Activated T-cell treated with anti-CD3 and anti-CD28 coated beads, Interleukin-2, amount 50 U/mL, for 1 hour (primary cell): Measurements from ENCODE around the gene PCK1.
"Not testable (repeated sequence)": the region's sequence is repeated elsewhere in the genome, so short reads cannot be mapped to it uniquely, and the experiment has no call there.

ENCODE experiments used
- DNase-seq: peaks from one replicate; pipeline ENCODE4 v3.0.0-alpha.2; 2020

The PCK1 gene

DNA sequence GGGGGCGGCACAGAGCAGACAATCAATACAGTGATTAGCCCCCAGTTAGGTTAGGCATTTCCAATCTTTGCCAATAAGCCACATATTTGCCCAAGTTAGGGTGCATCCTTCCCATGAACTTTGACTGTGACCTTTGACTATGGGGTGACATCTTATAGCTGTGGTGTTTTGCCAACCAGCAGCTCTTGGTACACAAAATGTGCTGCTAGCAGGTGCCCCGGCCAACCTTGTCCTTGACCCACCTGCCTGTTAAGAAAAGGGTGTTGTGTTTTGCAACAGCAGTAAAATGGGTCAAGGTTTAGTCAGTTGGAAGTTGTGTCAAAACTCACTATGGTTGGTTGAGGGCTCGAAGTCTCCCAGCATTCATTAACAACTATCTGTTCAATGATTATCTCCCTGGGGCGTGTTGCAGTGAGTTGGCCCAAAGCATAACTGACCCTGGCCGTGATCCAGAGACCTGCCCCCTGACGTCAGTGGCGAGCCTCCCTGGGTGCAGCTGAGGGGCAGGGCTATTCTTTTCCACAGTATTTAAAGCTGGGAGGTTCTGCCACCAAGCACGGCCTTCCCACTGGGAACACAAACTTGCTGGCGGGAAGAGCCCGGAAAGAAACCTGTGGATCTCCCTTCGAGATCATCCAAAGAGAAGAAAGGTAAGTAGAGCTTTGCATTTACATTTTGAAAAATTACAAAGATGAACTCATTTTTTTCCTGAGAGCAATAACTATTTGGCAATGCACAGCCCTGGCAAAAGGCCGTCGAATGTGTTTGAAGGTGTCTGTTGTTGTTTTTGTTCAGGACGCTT lies at the start of gene PCK1:
Gene PCK1 (plus strand): TSS at position 557 of the 802 bp plus-strand sequence. CDS start 302 bp downstream, outside the sequence.
- DNase-seq: no peak

DNA sequence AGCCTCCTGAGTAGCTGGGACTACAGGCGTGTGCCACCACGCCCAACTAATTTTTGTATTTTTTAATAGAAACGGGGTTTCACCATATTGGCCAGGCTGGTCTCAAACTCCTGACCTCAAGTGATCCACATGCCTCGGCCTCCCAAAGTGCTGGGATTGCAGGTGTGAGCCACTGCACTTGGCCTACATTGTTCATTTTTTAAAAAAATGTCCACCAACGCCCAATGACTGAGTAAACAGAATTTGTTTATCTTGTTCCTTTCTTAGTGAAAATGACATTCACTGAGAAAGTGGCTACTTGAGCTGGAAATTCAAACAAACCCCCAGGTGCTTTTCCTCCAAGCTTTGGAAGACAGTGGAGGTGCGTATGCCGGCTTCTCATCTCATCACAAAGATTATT lies 49.2 kb upstream of the PCK1 start:
- not testable (repeated sequence) for DNase-seq

DNA sequence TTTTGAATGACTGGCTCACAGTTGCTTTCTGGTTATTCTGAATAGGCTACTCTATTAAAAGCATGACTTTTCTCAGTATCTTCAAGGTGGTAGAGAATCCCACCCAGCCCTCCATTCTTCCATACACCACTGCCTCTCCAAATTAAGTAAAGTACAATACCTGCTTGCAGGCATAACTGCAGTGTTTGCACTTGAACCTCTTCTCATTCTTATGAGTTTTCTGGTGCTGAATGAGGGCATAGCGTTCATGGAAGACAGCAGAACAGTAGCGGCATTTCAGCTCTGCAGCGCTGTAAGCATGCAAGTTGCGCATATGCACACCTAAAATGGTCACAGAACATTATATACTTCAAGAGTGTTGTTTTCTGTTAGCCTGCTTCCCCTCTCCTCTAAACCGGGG lies 48.5 kb upstream of the PCK1 start:
- DNase-seq: no peak

DNA sequence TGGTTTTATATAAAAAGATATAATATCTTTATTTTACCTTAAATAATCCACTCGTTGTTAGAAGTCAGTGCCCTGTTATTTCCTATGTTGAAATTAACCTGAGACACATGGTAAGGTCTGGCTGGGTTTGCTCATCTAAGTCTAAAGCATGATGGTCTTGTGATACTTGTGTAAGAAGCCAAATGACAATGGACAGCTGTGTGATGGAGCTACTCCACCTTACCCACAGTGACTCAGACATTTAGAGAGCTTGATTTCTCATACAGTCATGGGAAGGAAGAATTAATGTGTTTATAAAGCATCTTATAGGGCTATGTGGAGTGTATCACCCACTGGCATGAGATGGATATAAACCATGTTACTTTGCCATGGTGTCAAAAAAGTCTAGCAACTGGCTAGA lies 47.7 kb upstream of the PCK1 start:
- no peak for DNase-seq

DNA sequence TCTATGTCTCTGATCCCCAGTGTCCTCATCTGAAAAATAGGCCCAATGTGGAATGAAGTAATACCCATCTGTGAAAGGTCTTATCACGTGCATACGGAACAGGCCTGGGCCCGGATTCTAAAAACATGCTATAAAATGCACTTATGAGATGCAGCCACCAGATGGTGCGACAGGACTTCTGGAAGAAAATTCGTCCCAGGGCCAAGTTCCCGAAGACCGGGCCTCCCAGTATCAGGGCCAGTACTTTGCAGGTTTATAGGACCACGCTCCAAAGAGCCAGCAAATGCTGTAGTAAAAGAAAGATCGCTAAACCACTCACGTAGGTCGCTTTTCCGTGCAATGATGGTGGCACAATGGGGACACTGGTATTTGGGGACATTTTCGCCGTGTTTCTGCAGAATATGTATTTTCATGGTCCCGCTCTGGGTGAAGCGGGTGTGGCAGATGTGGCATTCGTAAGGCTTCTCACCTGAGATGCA lies 46.6 kb upstream of the PCK1 start:
- DNase-seq: peak; percentile 30

DNA sequence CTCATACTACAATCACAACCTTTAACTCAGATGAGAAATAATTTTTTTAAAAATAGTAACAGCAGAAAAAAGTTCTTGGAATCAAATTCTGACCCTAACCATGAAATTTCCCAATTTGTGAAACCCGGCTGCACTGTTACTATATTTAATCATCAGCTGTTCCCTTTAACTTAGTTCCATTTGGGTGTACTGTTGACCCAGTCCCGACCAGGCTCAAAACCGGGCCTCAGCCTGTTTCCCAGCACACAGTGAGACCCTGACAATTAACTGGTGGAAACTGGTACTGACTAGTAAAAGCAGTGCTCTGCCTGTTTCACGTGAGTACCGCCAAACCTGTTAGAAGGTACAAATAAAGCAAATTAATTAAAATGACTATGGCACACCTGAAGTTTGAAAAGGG lies 43.0 kb upstream of the PCK1 start:
- no peak for DNase-seq

DNA sequence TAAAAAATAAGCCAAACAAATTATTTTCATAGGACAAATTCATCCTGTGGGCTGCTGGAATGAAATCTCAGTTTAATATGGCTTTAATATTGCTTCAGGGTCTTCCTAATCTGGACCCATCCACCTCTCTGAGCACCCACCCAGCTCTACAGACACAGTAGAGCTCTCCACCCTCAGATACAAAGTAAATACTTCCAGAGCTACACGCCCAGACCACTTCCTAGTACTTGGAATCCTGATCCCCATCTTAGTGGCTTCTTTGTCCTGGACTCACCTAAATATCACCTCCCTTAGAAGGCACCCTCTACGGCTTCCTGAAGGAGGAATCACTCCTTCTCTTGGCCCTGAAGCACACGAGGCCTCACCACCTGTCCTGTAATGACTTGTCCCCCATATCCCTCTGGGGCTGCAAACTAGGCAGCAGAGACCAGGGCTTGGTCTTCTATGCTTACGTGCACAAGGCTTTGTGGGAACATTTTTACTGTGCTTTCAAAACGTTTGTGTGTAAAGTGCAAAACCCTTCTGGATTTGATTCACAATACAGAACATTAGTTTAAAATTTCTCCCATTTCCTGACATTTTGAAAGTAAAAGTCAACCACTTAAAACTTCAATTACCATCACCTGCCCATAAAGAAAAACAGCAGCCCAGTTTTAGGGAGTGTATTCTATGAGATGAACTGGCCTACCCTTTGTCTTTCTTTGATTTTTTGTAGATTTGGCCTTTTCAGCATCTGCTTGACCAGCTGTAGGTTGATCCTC lies 38.4 kb upstream of the PCK1 start:
- no peak for DNase-seq

DNA sequence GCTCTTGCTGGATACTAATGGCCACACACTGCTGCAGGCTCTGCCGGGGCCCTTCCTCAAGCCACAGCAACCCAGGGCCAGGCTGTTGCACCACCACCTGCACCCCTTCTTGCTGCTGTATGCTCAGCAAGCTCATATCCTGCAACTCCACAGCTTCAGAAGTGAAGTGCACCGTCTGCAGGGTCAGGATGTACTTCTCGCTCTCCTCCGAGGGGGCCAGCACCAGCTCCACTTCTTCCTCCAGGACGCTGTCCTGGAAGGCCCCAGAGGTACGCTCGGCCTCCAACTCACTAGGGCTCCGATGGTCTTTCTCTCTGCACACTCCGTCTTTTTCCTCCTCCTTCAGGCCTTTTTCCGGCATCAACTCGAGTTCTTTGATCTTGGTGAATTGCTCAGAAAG lies 37.1 kb upstream of the PCK1 start:
- no peak for DNase-seq

DNA sequence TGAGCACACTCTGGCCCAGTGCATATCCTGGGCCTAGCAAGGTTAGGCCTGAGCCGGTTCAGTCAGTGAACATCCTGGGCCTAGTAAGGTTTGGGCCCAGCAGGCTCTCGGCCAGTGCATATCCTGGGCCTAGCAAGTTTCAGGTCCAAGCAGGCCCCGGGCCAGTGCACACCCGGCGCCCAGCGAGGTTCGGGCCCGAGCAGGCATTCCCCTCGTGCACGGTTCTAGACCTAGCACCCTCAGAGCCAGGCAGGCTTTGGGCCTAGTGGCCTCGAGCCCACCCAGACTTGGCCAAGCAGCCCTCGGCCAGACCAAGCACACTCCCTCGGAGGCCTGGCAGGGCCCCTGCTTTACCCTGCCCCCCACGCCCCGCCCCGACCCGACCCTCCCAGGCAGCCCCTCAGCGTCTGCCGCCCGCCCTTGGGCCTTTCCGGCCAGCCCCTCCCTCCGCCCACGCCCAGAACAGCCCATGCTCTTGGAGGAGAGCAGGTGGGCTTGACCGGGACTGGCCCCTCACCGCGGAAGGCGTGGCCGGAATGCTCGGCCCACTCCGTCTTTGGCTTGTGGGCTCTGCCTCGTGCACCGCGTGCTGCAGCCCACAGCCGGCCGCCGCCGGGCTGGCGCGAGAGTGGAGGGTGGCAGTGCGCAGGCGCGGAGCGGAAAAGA lies 36.3 kb upstream of the PCK1 start, which contains the start of gene CTCFL:
Gene CTCFL (minus strand): TSS at position 630 of the 666 bp plus-strand sequence. CDS start 935 bp downstream, outside the sequence.
- DNase-seq: no peak

DNA sequence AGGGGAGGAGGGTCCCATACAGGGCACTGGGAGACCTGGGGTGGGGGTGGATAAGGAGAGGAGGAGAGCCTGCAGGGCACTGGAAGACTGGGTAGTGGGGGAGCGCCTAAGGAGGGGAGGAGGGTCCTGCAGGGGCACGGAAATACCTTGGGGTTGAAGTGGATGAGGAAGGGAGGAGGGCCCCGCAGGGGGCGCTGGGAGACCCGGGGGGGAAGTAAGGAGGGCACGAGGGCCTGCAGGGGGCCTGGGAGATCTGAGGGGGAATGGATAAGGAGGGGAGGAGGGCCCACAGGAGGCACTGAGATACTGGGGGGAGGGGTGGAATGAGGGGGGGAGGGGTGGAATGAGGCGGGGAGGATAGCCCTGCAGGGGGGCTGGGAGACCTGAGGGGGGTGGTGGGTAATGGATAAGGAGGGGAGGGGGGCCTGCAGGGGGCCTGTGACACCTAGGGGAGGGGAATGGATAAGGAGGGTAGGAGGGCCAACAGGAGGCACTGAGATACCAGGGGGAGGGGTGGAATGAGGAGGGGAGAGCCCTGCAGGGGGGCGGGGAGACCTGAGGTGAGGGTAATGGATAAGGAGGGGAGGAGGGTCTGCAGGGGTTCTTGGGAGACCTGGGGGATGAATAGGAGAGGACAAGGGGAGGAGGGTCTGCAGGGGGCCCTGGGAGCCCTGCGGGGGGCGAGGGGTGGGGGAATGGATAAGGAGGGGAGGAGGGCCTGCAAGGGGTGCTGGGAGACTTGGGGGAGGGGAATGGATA lies 35.4 kb upstream of the PCK1 start:
- no peak for DNase-seq

DNA sequence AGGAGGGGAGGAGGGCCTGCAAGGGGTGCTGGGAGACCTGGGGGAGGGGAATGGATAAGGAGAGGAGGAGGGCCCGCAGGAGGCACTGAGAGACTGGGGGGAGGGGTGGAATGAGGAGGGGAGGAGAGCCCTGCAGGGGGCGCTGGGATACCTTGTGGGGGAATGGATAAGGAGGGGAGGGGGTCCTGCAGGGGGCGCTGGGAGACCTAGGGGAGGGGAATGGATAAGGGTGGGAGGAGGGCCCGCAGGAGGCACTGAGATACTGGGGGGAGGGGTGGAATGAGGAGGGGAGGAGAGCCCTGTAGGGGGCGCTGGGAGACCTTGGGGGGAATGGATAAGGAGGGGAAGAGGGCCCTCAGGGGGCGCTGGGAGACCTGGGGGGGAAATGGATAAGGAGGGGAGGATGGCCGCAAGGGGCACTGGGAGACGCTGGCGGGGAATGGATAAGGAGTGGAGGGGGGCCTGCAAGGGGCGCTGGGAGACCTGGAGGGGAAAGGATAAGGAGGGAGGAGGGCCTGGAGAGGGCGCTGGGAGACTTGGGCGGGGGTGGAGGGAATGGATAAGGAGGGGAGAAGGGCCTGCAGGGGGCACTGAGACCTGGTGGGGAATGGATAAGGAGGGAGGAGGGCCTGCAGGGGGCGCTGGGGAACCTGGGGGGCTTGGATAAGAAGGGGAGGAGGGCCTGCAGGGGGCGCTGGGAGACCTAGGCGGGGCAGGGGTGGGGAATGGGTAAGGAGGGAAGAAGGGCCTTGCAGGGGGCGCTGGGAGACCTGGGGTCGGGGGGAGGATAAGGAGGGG lies 34.6 kb upstream of the PCK1 start:
- no peak for DNase-seq

DNA sequence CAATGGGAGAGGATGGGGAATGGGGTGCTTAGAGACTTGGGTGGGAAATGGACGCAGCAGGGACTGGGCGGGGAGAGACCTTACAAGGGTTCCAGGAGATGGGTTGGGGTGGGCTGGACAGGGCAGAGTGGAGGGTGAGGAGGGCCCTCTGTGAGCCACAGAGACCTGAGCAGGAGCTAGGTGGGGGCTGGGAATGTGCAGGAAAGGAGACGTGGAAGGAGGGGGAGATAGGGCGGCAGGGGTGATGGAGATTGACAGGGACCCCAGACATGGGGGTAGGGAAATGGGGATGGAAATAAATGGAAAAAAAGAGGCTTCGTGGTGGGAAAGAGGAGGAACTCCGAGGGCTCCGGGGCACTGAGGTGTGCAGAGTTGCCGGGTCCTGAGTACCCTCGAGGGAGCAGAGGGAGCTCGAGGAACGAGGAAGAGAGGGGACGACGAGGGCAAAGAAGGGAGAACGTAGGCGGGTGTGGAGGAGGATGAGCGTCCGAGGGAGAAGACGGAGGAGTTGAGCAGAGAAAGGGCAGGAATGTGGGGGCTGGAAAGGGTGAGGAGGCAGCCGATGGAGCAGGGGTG lies 33.9 kb upstream of the PCK1 start:
- no peak for DNase-seq

DNA sequence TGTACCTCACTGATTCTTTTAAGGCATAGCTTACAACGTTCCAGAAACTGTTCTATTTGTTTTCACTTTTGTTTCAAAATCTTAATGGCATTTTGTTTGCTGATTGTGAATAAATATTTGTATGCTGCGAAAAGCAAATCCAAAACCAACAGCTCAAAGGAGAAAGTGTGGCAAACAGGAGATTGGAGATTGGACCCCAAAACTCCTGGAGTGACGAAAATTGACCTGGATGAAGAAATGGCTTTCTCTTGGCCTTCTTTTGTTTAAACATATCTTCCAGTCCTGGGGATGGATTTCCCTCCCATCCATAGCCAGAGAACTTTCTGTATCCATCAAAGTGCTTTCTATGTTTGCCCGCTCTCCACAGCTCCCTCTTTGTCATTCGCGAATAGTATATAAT lies 33.2 kb upstream of the PCK1 start:
- no peak for DNase-seq

DNA sequence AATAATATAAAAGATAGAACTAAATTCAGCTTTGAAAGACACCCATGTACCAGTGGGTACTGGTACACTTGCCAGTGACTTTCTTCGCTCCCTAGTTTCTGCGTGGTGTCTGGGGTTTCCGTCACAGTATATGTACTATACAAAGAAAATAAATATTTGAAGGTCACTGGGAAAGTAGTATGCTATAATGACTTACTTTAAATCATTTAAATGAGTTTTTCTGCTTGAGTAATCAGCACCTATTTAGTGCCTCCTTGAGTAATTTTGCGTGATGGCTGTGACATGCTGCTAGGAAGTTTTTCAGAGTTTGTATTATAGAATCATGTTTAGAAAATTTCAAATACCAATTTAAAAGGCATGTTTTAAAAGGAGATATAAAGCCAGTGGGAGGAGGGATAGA lies 32.8 kb upstream of the PCK1 start:
- no peak for DNase-seq

DNA sequence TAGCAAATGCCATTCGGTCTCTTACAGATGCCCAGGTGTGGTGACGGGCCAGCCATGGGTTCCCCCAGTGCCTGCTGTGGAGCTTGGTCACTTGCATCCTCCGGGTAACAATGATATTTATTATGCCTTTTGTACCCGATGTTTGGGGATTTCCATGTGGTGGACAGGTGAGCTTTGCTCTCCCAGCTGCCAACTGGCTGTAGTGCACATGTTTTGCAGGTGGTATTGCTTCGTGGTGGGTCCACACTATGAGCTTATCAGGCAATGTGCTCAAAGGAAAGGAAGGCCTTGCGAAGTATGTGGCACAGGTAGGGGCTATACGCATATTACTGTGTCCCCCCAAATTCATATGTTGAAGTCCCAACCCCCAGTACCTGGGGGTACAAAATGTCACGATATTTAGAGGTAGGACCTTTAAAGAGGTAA lies 31.7 kb upstream of the PCK1 start:
- DNase-seq: no peak

DNA sequence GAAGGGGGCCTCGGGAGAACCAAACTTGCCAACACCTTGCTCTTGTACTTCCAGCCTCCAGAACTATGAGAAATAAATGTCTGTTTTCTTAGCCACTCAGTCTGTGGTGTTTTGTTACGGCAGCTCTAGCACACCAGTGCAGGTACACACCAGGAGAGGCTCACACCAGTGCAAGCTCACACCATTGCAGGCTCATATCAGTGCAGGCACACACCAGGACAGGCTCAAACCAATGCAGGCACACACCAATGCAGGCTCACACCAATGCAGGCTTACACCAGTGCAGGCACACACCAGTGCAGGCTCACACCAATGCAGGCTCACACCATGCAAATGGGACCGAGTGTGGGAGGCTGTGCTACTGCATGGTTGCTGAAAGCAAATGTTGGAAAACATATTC lies 31.1 kb upstream of the PCK1 start:
- no peak for DNase-seq

DNA sequence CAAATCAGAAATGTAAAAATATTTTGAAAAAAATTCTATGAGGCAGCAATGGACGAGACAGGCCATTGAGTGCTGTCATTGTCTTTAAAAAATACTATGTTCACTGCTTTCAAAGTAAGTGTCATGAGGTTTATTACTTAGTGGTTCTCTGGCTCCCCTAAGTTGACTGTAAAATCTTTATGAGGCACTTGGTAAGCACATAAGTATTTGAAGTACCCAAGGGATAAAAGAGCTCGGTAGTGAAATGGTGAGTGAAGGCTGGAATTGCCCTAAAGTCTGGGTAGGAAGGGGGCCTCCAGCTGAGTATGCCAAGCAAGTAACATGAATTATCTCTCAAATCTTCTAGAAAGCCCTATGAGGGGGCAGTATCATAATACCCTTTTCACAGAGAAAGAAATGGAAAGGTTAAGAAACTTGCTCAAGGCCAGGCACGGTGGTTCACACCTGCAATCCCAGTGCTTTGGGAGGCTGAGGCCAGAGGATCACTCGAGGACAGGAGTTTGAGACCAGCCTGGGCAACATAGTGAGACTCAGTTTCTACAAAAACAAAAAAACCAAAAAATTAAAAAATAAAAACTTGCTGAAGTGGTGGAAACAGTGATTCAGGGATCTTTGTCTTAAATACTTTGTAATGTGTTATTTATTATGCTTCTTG lies 30.5 kb upstream of the PCK1 start:
- no peak for DNase-seq

DNA sequence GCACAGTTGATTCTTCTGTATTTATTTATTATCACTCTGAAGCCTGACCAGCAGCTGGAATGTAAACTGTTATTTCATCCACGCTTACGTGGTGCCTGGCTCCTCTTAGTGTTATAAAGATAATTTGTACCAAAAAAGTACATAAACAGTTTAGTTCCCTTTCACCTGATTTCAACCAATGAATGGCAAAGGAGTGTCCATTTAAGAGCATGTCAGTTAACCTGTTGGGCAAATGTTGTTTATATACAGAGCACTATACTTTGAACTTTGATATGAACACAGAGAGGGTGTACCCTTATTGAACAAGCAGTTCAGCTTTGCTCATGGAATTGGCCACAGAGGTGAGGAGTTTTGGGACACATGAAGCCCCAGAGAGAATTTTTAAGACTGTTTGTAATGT lies 28.8 kb upstream of the PCK1 start:
- no peak for DNase-seq

DNA sequence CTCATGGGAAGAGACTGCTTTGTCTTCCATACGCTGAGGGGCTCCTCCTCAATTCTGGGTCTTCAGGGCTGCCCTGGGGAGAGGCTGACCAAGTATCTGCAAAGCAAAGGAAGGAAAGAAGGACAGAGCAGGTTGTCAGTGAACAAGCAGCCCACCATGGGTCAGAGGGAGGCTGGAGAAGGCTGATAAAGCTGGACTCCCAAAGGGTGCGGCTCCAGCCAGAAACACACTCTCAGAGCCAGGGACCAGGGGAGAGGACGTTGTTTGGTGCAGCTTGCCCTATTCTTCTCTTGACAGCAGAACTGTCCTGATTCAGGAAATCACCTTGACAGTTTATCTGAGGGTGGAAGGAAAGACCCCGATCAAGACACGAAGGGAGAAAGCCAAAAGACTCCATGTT lies 25.6 kb upstream of the PCK1 start:
- DNase-seq: no peak

DNA sequence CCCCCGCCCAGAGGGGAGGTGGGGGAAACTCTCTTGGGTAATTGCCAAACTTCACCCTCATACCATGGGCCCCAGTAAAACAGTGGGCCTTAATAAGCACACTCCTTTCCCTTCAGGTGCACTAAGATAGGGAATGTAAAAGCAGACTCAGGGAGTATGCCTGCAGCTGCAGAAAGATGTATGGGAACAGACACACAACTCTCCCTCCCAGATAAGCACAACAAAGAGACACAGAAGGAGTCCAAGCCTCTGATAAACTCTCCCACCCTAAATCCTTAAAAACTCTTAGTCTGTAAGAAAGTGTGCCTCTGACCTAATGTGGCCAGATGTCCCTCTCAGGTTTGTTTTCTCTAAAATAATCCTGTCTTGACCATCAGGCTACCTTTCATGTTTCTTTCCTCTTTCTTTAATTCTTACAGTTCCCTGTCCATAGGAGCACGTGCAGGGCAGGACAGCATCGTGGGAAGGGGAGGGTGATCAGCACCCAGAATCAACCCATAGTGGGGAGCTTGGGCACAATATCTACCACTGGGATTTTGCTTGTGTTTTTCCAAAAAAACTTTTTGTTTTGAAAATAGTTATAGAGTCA lies 24.7 kb upstream of the PCK1 start:
- DNase-seq: no peak
